ENCODE measurements around the gene FARP1. TPM values are rescaled to one million over a fixed set of nuclear protein-coding genes. Genes with fewer than 3 reads are reported as not detected.

FARP1 gene
- total and polyA plus RNA-seq, 10 of the 15 experiments (the other 5 are each of a cell fraction or from before 2014, with no cell fraction given): 0.17 to 6.9 (median 0.68) TPM

- TF ChIP-seq, protein P1, sequence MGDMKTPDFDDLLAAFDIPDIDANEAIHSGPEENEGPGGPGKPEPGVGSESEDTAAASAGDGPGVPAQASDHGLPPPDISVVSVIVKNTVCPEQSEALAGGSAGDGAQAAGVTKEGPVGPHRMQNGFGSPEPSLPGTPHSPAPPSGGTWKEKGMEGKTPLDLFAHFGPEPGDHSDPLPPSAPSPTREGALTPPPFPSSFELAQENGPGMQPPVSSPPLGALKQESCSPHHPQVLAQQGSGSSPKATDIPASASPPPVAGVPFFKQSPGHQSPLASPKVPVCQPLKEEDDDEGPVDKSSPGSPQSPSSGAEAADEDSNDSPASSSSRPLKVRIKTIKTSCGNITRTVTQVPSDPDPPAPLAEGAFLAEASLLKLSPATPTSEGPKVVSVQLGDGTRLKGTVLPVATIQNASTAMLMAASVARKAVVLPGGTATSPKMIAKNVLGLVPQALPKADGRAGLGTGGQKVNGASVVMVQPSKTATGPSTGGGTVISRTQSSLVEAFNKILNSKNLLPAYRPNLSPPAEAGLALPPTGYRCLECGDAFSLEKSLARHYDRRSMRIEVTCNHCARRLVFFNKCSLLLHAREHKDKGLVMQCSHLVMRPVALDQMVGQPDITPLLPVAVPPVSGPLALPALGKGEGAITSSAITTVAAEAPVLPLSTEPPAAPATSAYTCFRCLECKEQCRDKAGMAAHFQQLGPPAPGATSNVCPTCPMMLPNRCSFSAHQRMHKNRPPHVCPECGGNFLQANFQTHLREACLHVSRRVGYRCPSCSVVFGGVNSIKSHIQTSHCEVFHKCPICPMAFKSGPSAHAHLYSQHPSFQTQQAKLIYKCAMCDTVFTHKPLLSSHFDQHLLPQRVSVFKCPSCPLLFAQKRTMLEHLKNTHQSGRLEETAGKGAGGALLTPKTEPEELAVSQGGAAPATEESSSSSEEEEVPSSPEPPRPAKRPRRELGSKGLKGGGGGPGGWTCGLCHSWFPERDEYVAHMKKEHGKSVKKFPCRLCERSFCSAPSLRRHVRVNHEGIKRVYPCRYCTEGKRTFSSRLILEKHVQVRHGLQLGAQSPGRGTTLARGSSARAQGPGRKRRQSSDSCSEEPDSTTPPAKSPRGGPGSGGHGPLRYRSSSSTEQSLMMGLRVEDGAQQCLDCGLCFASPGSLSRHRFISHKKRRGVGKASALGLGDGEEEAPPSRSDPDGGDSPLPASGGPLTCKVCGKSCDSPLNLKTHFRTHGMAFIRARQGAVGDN (IDR thresholded peaks at IDR 0.05): peak; percentile 91
- TF ChIP-seq HCFC1 (IDR thresholded peaks at IDR 0.05; ENCODE audit: low read length) (peak; percentile 32; the same call in 1 of the 2 replicates), HDAC6 (IDR thresholded peaks at IDR 0.05; ENCODE audit: unreplicated experiment) (no peak), BCL11A (IDR thresholded peaks at IDR 0.05; ENCODE audit: low read depth, low read length) (peak; percentile 98), NBN (IDR thresholded peaks at IDR 0.05) (peak; percentile 90), POLR2AphosphoS5 (IDR thresholded peaks at IDR 0.05; ENCODE audit: low read length) (peak; percentile 72), NR2F1 (conservative IDR thresholded peaks at IDR 0.05) (peak; percentile 91), ESRRA (IDR thresholded peaks at IDR 0.05; ENCODE audit: low read length) (peak; percentile 38; the same call in 1 of the 2 replicates), ZBTB11 (CRISPR knock-in tag; IDR thresholded peaks at IDR 0.05) (no peak), HDAC2 (IDR thresholded peaks at IDR 0.05) (no peak), CEBPB (IDR thresholded peaks at IDR 0.05; ENCODE audit: borderline replicate concordance in 1 of 2, low read depth in 2 of 2, low read length in 2 of 2) (no peak; a peak in 1 of 4 replicates), CHD1 (IDR thresholded peaks at IDR 0.05; ENCODE audit: low read depth, low read length) (no peak)
- TF ChIP-seq, protein P2, sequence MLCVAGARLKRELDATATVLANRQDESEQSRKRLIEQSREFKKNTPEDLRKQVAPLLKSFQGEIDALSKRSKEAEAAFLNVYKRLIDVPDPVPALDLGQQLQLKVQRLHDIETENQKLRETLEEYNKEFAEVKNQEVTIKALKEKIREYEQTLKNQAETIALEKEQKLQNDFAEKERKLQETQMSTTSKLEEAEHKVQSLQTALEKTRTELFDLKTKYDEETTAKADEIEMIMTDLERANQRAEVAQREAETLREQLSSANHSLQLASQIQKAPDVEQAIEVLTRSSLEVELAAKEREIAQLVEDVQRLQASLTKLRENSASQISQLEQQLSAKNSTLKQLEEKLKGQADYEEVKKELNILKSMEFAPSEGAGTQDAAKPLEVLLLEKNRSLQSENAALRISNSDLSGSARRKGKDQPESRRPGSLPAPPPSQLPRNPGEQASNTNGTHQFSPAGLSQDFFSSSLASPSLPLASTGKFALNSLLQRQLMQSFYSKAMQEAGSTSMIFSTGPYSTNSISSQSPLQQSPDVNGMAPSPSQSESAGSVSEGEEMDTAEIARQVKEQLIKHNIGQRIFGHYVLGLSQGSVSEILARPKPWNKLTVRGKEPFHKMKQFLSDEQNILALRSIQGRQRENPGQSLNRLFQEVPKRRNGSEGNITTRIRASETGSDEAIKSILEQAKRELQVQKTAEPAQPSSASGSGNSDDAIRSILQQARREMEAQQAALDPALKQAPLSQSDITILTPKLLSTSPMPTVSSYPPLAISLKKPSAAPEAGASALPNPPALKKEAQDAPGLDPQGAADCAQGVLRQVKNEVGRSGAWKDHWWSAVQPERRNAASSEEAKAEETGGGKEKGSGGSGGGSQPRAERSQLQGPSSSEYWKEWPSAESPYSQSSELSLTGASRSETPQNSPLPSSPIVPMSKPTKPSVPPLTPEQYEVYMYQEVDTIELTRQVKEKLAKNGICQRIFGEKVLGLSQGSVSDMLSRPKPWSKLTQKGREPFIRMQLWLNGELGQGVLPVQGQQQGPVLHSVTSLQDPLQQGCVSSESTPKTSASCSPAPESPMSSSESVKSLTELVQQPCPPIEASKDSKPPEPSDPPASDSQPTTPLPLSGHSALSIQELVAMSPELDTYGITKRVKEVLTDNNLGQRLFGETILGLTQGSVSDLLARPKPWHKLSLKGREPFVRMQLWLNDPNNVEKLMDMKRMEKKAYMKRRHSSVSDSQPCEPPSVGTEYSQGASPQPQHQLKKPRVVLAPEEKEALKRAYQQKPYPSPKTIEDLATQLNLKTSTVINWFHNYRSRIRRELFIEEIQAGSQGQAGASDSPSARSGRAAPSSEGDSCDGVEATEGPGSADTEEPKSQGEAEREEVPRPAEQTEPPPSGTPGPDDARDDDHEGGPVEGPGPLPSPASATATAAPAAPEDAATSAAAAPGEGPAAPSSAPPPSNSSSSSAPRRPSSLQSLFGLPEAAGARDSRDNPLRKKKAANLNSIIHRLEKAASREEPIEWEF (IDR thresholded peaks at IDR 0.05; ENCODE audit: insufficient replicate concordance, low read depth, low read length): peak; percentile 27
- TF ChIP-seq, protein P3, sequence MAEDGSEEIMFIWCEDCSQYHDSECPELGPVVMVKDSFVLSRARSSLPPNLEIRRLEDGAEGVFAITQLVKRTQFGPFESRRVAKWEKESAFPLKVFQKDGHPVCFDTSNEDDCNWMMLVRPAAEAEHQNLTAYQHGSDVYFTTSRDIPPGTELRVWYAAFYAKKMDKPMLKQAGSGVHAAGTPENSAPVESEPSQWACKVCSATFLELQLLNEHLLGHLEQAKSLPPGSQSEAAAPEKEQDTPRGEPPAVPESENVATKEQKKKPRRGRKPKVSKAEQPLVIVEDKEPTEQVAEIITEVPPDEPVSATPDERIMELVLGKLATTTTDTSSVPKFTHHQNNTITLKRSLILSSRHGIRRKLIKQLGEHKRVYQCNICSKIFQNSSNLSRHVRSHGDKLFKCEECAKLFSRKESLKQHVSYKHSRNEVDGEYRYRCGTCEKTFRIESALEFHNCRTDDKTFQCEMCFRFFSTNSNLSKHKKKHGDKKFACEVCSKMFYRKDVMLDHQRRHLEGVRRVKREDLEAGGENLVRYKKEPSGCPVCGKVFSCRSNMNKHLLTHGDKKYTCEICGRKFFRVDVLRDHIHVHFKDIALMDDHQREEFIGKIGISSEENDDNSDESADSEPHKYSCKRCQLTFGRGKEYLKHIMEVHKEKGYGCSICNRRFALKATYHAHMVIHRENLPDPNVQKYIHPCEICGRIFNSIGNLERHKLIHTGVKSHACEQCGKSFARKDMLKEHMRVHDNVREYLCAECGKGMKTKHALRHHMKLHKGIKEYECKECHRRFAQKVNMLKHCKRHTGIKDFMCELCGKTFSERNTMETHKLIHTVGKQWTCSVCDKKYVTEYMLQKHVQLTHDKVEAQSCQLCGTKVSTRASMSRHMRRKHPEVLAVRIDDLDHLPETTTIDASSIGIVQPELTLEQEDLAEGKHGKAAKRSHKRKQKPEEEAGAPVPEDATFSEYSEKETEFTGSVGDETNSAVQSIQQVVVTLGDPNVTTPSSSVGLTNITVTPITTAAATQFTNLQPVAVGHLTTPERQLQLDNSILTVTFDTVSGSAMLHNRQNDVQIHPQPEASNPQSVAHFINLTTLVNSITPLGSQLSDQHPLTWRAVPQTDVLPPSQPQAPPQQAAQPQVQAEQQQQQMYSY (CRISPR knock-in tag; IDR thresholded peaks at IDR 0.05): no peak
Measured at GRCh38 chr13:98476538-98476966, 333.7 kb downstream of the FARP1 start (continued).
